Measurements from ENCODE around the gene ZXDC. TPM values are rescaled to one million over a fixed set of nuclear protein-coding genes. Genes with fewer than 3 reads are reported as not detected.

ZXDC gene
- total and polyA plus RNA-seq, 9 of the 15 experiments (the other 6 are each of a cell fraction or from before 2014, with no cell fraction given) = 0.59 to 13.4 (median 7.3) TPM

GRCh38 chr3:126393563-126393962 is 82.1 kb downstream of the ZXDC start:
- in situ Hi-C loops (cut with MboI) (loop anchor here (5.0 to 25.0 kb wide), 2 partner anchors 141 to 256 kb away; no protein-coding TSS in a partner anchor), intact Hi-C loops (cut with micrococcal nuclease) (no loop called here)
- Histone ChIP-seq H3K4me1 (replicated peaks in 1 of 2; ENCODE audit: control insufficient read depth in 2 of 2, insufficient read depth in 2 of 2, low read length in 2 of 2) (peaks cover 0 to 13% of the 10 kb centered on the region in 2 experiments; a peak in 3 of 5 replicates), H3K4me2 (ENCODE audit: insufficient read depth, low read length) (no peak overlapping the region), H3K9me1 (ENCODE audit: control insufficient read depth, insufficient read depth, low read length) (no peaks in the 10 kb centered on the region), H3K79me2 (ENCODE audit: control insufficient read depth, insufficient read depth, low read length) (no peaks in the 10 kb centered on the region), H2AFZ (ENCODE audit: low read depth, low read length) (no peak overlapping the region), H3K36me3 (ENCODE audit: control insufficient read depth, insufficient read depth, low read length) (no peaks in the 10 kb centered on the region), H3K4me3 (no peak overlapping the region), H3K9me3 (replicated peaks; ENCODE audit: control insufficient read depth, insufficient read depth, low read depth, low read length) (no peaks in the 10 kb centered on the region), H3K9ac (ENCODE audit: insufficient read depth in 1 of 2, low read depth in 2 of 2, low read length in 2 of 2) (no peak overlapping the region), H3K27ac (ENCODE audit: extremely low read depth, low read depth, low read length) (no peak overlapping the region), H4K20me1 (replicated peaks; ENCODE audit: control insufficient read depth, insufficient read depth, low read length) (0 out of 2 replicates have a peak, but pooled peaks cover 3% of the 10 kb centered on the region), H3K27me3 (ENCODE audit: control insufficient read depth in 2 of 2, insufficient read depth in 2 of 2, low read length in 2 of 2) (peaks cover 5 to 62% of the 10 kb centered on the region in 2 experiments; a peak in 4 of 5 replicates)
- no peak for DNase-seq (ENCODE audit: extremely low read depth in 1 of 4, low spot score in 3 of 4)
- ChIA-PET POLR2A (no interaction called here), CTCF (ENCODE audit: low intra/inter-chr PET ratio) (no interaction called here)
- 0% methylated on average over 3 of the region's 4 CpGs for WGBS (ENCODE audit: insufficient coverage, low coverage, missing lambda C conversion rate)
- no peak for FAIRE-seq
- BruUV-seq (replicated peaks) = no TSS peak
- no peak for ATAC-seq
- no peak for TF ChIP-seq MTA1 (IDR thresholded peaks at IDR 0.05; ENCODE audit: borderline replicate concordance)
- no peak for TF ChIP-seq ZSCAN29 (IDR thresholded peaks at IDR 0.05)
- TF ChIP-seq, protein P1, sequence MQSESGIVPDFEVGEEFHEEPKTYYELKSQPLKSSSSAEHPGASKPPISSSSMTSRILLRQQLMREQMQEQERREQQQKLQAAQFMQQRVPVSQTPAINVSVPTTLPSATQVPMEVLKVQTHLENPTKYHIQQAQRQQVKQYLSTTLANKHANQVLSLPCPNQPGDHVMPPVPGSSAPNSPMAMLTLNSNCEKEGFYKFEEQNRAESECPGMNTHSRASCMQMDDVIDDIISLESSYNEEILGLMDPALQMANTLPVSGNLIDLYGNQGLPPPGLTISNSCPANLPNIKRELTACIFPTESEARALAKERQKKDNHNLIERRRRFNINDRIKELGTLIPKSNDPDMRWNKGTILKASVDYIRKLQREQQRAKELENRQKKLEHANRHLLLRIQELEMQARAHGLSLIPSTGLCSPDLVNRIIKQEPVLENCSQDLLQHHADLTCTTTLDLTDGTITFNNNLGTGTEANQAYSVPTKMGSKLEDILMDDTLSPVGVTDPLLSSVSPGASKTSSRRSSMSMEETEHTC (IDR thresholded peaks at IDR 0.05) = no peak

- no TSS peak for BruUV-seq (replicated peaks)
- no peak overlapping the region for H3K9ac ChIP-seq (ENCODE audit: insufficient read depth in 1 of 2, low read depth in 2 of 2, low read length in 2 of 2)
- in situ Hi-C loops (cut with MboI) = loop anchor here (5.0 to 25.0 kb wide), 2 partner anchors 140 to 255 kb away; no protein-coding TSS in a partner anchor
- H3K4me1 ChIP-seq (replicated peaks in 1 of 2; ENCODE audit: control insufficient read depth in 2 of 2, insufficient read depth in 2 of 2, low read length in 2 of 2) = peaks cover 0 to 13% of the 10 kb centered on the region in 2 experiments; a peak in 3 of 5 replicates
- H3K36me3 ChIP-seq (ENCODE audit: control insufficient read depth, insufficient read depth, low read length) = no peaks in the 10 kb centered on the region
- intact Hi-C loops (cut with micrococcal nuclease) = no loop called here
- FAIRE-seq = no peak
- H3K9me1 ChIP-seq (ENCODE audit: control insufficient read depth, insufficient read depth, low read length) = no peaks in the 10 kb centered on the region
- DNase-seq (ENCODE audit: extremely low read depth in 1 of 4, low spot score in 3 of 4) = no peak
- no peak overlapping the region for H2AFZ ChIP-seq (ENCODE audit: low read depth, low read length)
- H3K79me2 ChIP-seq (ENCODE audit: control insufficient read depth, insufficient read depth, low read length) = no peaks in the 10 kb centered on the region
- 12% methylated on average over 6 of the region's 12 CpGs for WGBS (ENCODE audit: insufficient coverage, low coverage, missing lambda C conversion rate)
- H3K27me3 ChIP-seq (ENCODE audit: control insufficient read depth in 2 of 2, insufficient read depth in 2 of 2, low read length in 2 of 2) = peaks cover 5 to 62% of the 10 kb centered on the region in 2 experiments; a peak in 4 of 5 replicates
- 0 out of 2 replicates have a peak, but pooled peaks cover 3% of the 10 kb centered on the region for H4K20me1 ChIP-seq (replicated peaks; ENCODE audit: control insufficient read depth, insufficient read depth, low read length)
- H3K9me3 ChIP-seq (replicated peaks; ENCODE audit: control insufficient read depth, insufficient read depth, low read depth, low read length) = no peaks in the 10 kb centered on the region
- ChIA-PET CTCF (ENCODE audit: low intra/inter-chr PET ratio) (no interaction called here), POLR2A (interaction anchor here (0.6 kb wide), 1 partner anchor 502 kb away, joined by 3 read pairs; no protein-coding TSS in a partner anchor)
- no peak overlapping the region for H3K4me3 ChIP-seq
- H3K27ac ChIP-seq (ENCODE audit: extremely low read depth, low read depth, low read length) = no peak overlapping the region
- ATAC-seq = no peak
- H3K4me2 ChIP-seq (ENCODE audit: insufficient read depth, low read length) = no peak overlapping the region
- no peak for TF ChIP-seq ZNF431 (CRISPR knock-in tag; IDR thresholded peaks at IDR 0.05)
- TF ChIP-seq E2F5 (CRISPR knock-in tag; IDR thresholded peaks at IDR 0.05) = no peak
- TF ChIP-seq ZNF232 (CRISPR knock-in tag; IDR thresholded peaks at IDR 0.05) = no peak
- TF ChIP-seq CHD1 (IDR thresholded peaks at IDR 0.05; ENCODE audit: low read length) = no peak
- TF ChIP-seq PRPF4 (IDR thresholded peaks at IDR 0.05; ENCODE audit: insufficient read depth, low read depth, low read length, poor library complexity, severe bottlenecking) = no peak
- no peak for TF ChIP-seq ZNF140 (CRISPR knock-in tag; IDR thresholded peaks at IDR 0.05)
- no peak for TF ChIP-seq BMI1 (IDR thresholded peaks at IDR 0.05; ENCODE audit: low read length)
- no peak for TF ChIP-seq ZNF146 (CRISPR knock-in tag; IDR thresholded peaks at IDR 0.05; ENCODE audit: unreplicated experiment)
- TF ChIP-seq MEIS2 (IDR thresholded peaks at IDR 0.05; ENCODE audit: partially characterized antibody) = no peak
- TF ChIP-seq CEBPB (tag; IDR thresholded peaks at IDR 0.05) = no peak
- no peak for TF ChIP-seq ETV5 (CRISPR knock-in tag; IDR thresholded peaks at IDR 0.05; ENCODE audit: low read depth)
- TF ChIP-seq ZNF707 (CRISPR knock-in tag; conservative IDR thresholded peaks at IDR 0.05) = no peak
- TF ChIP-seq NR1H2 (CRISPR knock-in tag; IDR thresholded peaks at IDR 0.05) = no peak
Measured at GRCh38 chr3:126392246-126392645, 83.4 kb downstream of the ZXDC start.
